Lung (tissue), 12 donors: ENCODE measurements around the gene PPP1R3E. TPM values are rescaled to one million over a fixed set of nuclear protein-coding genes. Genes with fewer than 3 reads are reported as not detected.

Experiments
- ATAC-seq: fragments of 200-7000 bp; cut with Tn5 transposase; one replicate; pipeline ENCODE4 v1.9.1; 2020; ENCODE audit warnings: moderate number of reproducible peaks; ENCODE audit not compliant: insufficient read depth, low FRiP score
- DNase-seq, 3 donors: peaks; one replicate each; pipeline ENCODE4 v3.0.0-alpha.2; 2013 to 2017
- H3K27ac ChIP-seq, 2 donors: one replicate each; pipeline ENCODE4 v1.5.1; 2013; ENCODE audit warnings: mild to moderate bottlenecking in 2 of 2, moderate library complexity in 2 of 2, control low read depth in 1 of 2, inconsistent platforms in 1 of 2, low read depth in 1 of 2, low read length in 1 of 2
- H3K27me3 ChIP-seq, 3 donors: one replicate each; pipeline ENCODE4 v1.5.1; 2013; ENCODE audit warnings: low read length in 2 of 3; ENCODE audit not compliant: control insufficient read depth in 3 of 3, insufficient read depth in 3 of 3
- H3K36me3 ChIP-seq, 4 donors: one replicate each; pipeline ENCODE4 v1.5.1; 2013; ENCODE audit warnings: low read length in 4 of 4, mild to moderate bottlenecking in 1 of 4, moderate library complexity in 1 of 4; ENCODE audit not compliant: control insufficient read depth in 4 of 4, insufficient read depth in 4 of 4
- H3K4me1 ChIP-seq, 5 donors: one replicate each; pipeline ENCODE4 v1.5.1; 2013; ENCODE audit warnings: low read length in 5 of 5, mild to moderate bottlenecking in 2 of 5, moderate library complexity in 1 of 5; ENCODE audit not compliant: control insufficient read depth in 5 of 5, insufficient read depth in 5 of 5
- H3K4me3 ChIP-seq: one replicate; pipeline ENCODE4 v1.5.1; 2013; ENCODE audit warnings: mild to moderate bottlenecking, control low read depth, moderate library complexity
- H3K9ac ChIP-seq, 2 donors: one replicate each; pipeline ENCODE4 v1.5.1; 2013; ENCODE audit warnings: low read length in 2 of 2, control low read depth in 1 of 2; ENCODE audit not compliant: insufficient read depth in 1 of 2
- H3K9me3 ChIP-seq, 4 donors: one replicate each; pipeline ENCODE4 v1.5.1; 2013; ENCODE audit warnings: low read length in 3 of 4, mild to moderate bottlenecking in 1 of 4, moderate library complexity in 1 of 4; ENCODE audit not compliant: control insufficient read depth in 4 of 4, insufficient read depth in 3 of 4
- WGBS, 2 donors: extraction: QIAGEN DNeasy Blood & Tissue Kit; methylation state at CpG; one replicate each; pipeline ENCODE4 v1.1.7; 2013; 5-methylcytosine and 5-hydroxymethylcytosine counted together
- polyA plus RNA-seq, 2 donors: library from polyadenylated mRNA; stranded (reverse); fragments of 200-250 nt; gene quantifications; one replicate each; pipeline ENCODE4 v1.2.1, GENCODE V29; 2013
- total RNA-seq, 2 donors: library from RNA; depleted of rRNA in 1 of 2; stranded (reverse); fragments of >200 nt in 1 of 2; gene quantifications; one replicate each; pipeline ENCODE4 v1.2.1, GENCODE V29; 2014 to 2021
- TF ChIP-seq, protein P1 (sequence below): IDR thresholded peaks from 2 replicates; pipeline ENCODE4 v1.5.1; 2012; ENCODE audit warnings: mild to moderate bottlenecking; ENCODE audit errors: control extremely low read depth, extremely low read depth
- donor health status: control.
- donor health status: control.
- donor health status: Bipolar disorder and iron deficiency.
- donor health status: healthy.
- donor health status: DM: yes; HTN: yes; CAD: no.

The PPP1R3E gene
- total and polyA plus RNA-seq, 4 donors = 7.1 to 16.4 (median 11.0) TPM

DNA sequence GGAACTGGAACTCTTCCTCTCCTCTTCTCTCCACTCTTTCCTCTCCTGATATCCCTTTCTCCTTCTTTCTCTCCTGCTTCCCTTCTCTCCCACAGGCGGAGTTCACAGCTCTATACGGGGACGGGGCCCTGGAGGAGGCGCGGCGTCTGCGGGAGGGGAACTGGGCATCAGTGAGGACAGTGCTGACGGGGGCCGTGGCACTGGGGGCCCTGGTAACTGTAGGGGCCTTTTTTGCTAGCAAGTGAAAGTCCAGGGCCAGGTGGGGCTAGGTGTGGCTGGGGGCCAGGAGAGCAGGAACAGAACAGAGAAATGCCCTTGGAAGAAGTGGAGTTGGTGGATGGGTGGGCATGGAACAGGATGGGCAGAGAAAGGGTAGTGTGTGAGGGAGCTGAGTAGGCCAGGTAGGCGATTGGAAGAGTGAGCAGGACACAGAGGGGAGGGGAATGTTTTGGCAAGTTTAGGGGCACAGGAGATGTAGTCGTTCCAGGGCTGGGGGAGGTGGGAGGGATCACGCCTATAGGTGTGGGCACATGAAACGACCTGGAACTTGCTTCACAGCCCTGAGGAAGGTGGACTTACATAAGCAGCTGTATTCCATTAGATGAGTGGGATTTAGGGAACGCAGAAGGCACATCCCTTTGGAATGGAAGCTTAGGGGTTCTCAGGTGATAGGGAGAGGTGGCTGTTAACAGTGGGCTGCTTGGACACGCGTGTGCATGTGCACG lies 6.2 kb upstream of the PPP1R3E start:
- TF ChIP-seq, protein P1, sequence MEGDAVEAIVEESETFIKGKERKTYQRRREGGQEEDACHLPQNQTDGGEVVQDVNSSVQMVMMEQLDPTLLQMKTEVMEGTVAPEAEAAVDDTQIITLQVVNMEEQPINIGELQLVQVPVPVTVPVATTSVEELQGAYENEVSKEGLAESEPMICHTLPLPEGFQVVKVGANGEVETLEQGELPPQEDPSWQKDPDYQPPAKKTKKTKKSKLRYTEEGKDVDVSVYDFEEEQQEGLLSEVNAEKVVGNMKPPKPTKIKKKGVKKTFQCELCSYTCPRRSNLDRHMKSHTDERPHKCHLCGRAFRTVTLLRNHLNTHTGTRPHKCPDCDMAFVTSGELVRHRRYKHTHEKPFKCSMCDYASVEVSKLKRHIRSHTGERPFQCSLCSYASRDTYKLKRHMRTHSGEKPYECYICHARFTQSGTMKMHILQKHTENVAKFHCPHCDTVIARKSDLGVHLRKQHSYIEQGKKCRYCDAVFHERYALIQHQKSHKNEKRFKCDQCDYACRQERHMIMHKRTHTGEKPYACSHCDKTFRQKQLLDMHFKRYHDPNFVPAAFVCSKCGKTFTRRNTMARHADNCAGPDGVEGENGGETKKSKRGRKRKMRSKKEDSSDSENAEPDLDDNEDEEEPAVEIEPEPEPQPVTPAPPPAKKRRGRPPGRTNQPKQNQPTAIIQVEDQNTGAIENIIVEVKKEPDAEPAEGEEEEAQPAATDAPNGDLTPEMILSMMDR = no peak
- H3K9ac ChIP-seq = no peak overlapping the region
- ATAC-seq (no peak), DNase-seq (no peak)
- no peak overlapping the region for H3K4me3 ChIP-seq
- peaks cover 0 to 31% (median 18%) of the 10 kb centered on the region in 4 donors for H3K36me3 ChIP-seq
- H3K9me3 ChIP-seq = no peaks in the 10 kb centered on the region
- H3K4me1 ChIP-seq = peaks cover 0 to 21% (median 12%) of the 10 kb centered on the region in 5 donors
- H3K27ac ChIP-seq = no peak overlapping the region
- no peaks in the 10 kb centered on the region for H3K27me3 ChIP-seq
- WGBS, 2 donors = 88 to 89% methylated on average over 17 of the region's 17 CpGs

DNA sequence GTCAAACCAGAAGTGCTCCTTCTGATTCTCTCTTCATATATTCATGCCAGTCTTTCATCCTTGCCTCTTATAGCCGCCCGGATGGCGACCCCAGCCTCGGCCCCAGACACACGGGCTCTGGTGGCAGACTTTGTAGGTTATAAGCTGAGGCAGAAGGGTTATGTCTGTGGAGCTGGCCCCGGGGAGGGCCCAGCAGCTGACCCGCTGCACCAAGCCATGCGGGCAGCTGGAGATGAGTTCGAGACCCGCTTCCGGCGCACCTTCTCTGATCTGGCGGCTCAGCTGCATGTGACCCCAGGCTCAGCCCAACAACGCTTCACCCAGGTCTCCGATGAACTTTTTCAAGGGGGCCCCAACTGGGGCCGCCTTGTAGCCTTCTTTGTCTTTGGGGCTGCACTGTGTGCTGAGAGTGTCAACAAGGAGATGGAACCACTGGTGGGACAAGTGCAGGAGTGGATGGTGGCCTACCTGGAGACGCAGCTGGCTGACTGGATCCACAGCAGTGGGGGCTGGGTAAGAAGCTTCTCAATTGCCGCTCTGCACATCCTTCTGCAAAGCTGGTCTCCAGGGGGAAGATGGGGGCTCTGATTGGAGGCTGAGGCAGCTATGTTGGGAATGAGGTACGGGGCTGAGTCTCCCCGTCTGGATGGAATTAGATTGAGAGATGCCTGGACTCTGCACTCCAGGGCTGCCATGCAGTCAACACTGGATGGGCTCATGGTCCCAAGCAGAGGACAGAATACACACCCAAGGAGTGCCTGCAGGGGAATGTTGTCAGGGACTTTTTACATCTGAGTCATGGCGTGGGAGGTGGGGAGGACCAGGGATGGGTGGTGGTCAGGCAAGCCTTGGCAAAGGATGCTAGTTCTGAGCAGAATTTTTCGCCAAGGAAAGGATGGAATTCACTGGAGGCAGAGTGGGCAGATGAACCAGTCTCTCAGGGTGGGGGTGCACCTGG lies 5.3 kb upstream of the PPP1R3E start:
- Histone ChIP-seq H3K9ac (peak overlapping the region; percentile 60 to 86), H3K27ac (peak overlapping the region; percentile 34 to 74), H3K4me3 (no peak overlapping the region), H3K36me3 (peaks cover 0 to 31% (median 18%) of the 10 kb centered on the region in 4 donors), H3K4me1 (peaks cover 0 to 21% (median 12%) of the 10 kb centered on the region in 5 donors), H3K9me3 (no peaks in the 10 kb centered on the region), H3K27me3 (no peaks in the 10 kb centered on the region)
- DNase-seq (no peak), ATAC-seq (no peak)
- TF ChIP-seq, protein P1 = no peak
- WGBS, 2 donors = 85 to 90% methylated on average over 22 of the region's 22 CpGs

DNA sequence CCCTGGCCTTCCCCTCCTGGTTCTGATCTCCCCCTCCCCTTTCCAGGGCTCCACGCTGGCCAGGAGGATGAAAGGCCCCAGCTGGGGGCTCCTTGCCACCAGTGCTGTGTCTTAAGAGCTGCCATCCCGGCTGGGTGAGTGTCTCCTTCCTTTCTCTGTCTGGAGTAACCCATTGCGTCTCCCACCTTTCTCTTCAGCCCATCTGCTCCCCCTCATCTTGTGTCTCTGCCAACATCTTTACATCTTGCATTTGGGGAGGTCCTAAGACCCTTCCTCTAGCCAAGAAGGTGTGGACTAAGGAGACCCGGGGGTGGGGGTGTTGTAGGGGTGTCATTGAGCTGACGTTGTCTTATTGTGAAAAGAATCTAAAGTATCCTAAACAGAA lies 4.5 kb upstream of the PPP1R3E start:
- H3K4me1 ChIP-seq = peaks cover 0 to 21% (median 12%) of the 10 kb centered on the region in 5 donors
- TF ChIP-seq, protein P1 = no peak
- peaks cover 0 to 31% (median 18%) of the 10 kb centered on the region in 4 donors for H3K36me3 ChIP-seq
- 10 to 23% methylated on average over 5 of the region's 5 CpGs for WGBS, 2 donors
- DNase-seq (no peak), ATAC-seq (no peak)
- H3K4me3 ChIP-seq = peak overlapping the region; percentile 85
- no peaks in the 10 kb centered on the region for H3K27me3 ChIP-seq
- H3K9me3 ChIP-seq = no peaks in the 10 kb centered on the region
- peak overlapping the region; percentile 74 to 96 for H3K27ac ChIP-seq
- H3K9ac ChIP-seq = peak overlapping the region; percentile 60 to 86
